Hepatocyte (in vitro differentiated cells): ENCODE data around the gene CHMP5. TPM values are rescaled to one million over a fixed set of nuclear protein-coding genes. Genes with fewer than 3 reads are reported as not detected.

Experiments
- DNase-seq: peaks from one replicate; pipeline ENCODE4 v3.0.0-alpha.2; 2016; ENCODE audit warnings: low spot score
- H2AFZ ChIP-seq: fragments of 200-600 bp; sonication (generic); 2 replicates; pipeline ENCODE4 v1.6.0; 2016; ENCODE audit warnings: antibody characterized with exemption, mild to moderate bottlenecking
- H3K27ac ChIP-seq: fragments of 200-600 bp; sonication (generic); 2 replicates; pipeline ENCODE4 v1.5.1; 2016; ENCODE audit warnings: mild to moderate bottlenecking
- H3K27me3 ChIP-seq: fragments of 200-600 bp; sonication (generic); 2 replicates; pipeline ENCODE4 v1.6.1; 2016
- H3K36me3 ChIP-seq: fragments of 200-600 bp; sonication (generic); replicated peaks from 2 replicates; pipeline ENCODE4 v1.5.1; 2016; ENCODE audit warnings: low read depth; ENCODE audit not compliant: insufficient read depth
- H3K4me1 ChIP-seq: fragments of 200-600 bp; sonication (generic); 2 replicates; pipeline ENCODE4 v1.5.1; 2016; ENCODE audit warnings: mild to moderate bottlenecking, moderate library complexity; ENCODE audit not compliant: insufficient read depth
- H3K4me2 ChIP-seq: fragments of 200-600 bp; sonication (generic); 2 replicates; pipeline ENCODE4 v1.6.0; 2016
- H3K4me3 ChIP-seq: fragments of 200-600 bp; sonication (generic); 2 replicates; pipeline ENCODE4 v1.5.1; 2016; ENCODE audit warnings: mild to moderate bottlenecking
- H3K79me2 ChIP-seq: fragments of 200-600 bp; sonication (generic); 2 replicates; pipeline ENCODE4 v1.6.0; 2017; ENCODE audit warnings: mild to moderate bottlenecking
- H3K9me2 ChIP-seq: fragments of 200-600 bp; sonication (generic); replicated peaks from 2 replicates; pipeline ENCODE4 v1.6.0; 2017; ENCODE audit warnings: mild to moderate bottlenecking; ENCODE audit not compliant: insufficient read depth
- H3K9me3 ChIP-seq: fragments of 200-600 bp; sonication (generic); 2 replicates; pipeline ENCODE4 v1.5.1; 2016; ENCODE audit warnings: low read depth, mild to moderate bottlenecking
- H4K20me1 ChIP-seq: fragments of 200-600 bp; sonication (generic); 2 replicates; pipeline ENCODE4 v1.6.0; 2016; ENCODE audit warnings: mild to moderate bottlenecking; ENCODE audit not compliant: insufficient read depth, poor library complexity, severe bottlenecking
- CTCF ChIP-seq: fragments of 200-600 bp; sonication (generic); IDR thresholded peaks from 2 replicates; pipeline ENCODE4 v1.5.1; 2016; ENCODE audit warnings: antibody characterized with exemption, mild to moderate bottlenecking; ENCODE audit not compliant: poor library complexity
- EZH2 ChIP-seq: fragments of 200-600 bp; sonication (generic); IDR thresholded peaks from 2 replicates; pipeline ENCODE4 v1.6.1; 2016; ENCODE audit warnings: antibody characterized with exemption, mild to moderate bottlenecking, borderline replicate concordance
- EZH2phosphoT487 ChIP-seq: fragments of 200-600 bp; sonication (generic); IDR thresholded peaks from one replicate; pipeline ENCODE4 v1.6.1; 2018; ENCODE audit warnings: antibody characterized with exemption, mild to moderate bottlenecking, low read depth, moderate library complexity; ENCODE audit not compliant: unreplicated experiment, severe bottlenecking
- WGBS: methylation state at CpG from one replicate; pipeline ENCODE4 v1.1.6; 2016; ENCODE audit warnings: low lambda C conversion rate; ENCODE audit errors: missing lambda C conversion rate; 5-methylcytosine and 5-hydroxymethylcytosine counted together
- polyA plus RNA-seq: library from polyadenylated mRNA; unstranded; fragments of >200 nt; fragmentation: Nextera tagmentation; extraction: Ambion mirVana; gene quantifications from 2 replicates; pipeline ENCODE4 v1.2.1, GENCODE V29; 2016
- total RNA-seq: library from RNA; depleted of rRNA; stranded (reverse); fragments of >200 nt; gene quantifications from 2 replicates; pipeline ENCODE4 v1.2.3, GENCODE V29; 2014

CHMP5 gene
- total and polyA plus RNA-seq, 2 experiments from 2014 or later, result 91.5 to 109 TPM

DNA sequence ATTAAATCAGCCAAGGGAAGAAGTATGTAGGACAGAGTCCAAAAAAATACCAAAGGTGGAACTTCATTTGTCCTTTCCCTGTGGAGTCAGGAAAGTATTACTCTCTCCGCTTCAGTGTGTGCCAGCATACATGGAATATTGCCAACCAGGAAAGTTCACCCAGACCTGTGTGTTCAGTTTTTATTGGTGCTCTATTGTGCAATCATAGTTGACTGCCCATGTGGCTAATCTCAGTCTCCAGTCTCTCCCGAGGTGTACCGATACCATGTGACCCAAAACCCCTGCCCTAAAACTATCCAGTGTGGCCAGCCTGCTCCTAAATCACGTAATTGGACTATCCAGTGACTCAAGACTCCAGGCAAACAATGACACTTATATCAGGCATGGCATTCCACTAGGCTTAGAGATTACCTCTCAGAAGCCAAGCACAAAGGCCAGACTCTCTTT is 64.3 kb downstream of the CHMP5 start:
- H3K9me2 ChIP-seq, result no peaks in the 10 kb centered on the region
- no peak overlapping the region for H2AFZ ChIP-seq
- WGBS, result 64% methylated on average over 4 of the region's 4 CpGs
- peak overlapping the region; percentile 87 for H3K27ac ChIP-seq
- peaks cover 8% of the 10 kb centered on the region for H3K4me1 ChIP-seq
- no peaks in the 10 kb centered on the region for H3K9me3 ChIP-seq
- H3K79me2 ChIP-seq, result no peaks in the 10 kb centered on the region
- H3K4me2 ChIP-seq, result no peak overlapping the region
- H3K27me3 ChIP-seq, result no peaks in the 10 kb centered on the region
- no peak overlapping the region for H3K4me3 ChIP-seq
- DNase-seq, result peak; percentile 75
- H3K36me3 ChIP-seq, result no peaks in the 10 kb centered on the region
- no peak for TF ChIP-seq CTCF
- no peak for TF ChIP-seq EZH2phosphoT487
- TF ChIP-seq EZH2, result no peak
- H4K20me1 ChIP-seq, result no peaks in the 10 kb centered on the region

DNA sequence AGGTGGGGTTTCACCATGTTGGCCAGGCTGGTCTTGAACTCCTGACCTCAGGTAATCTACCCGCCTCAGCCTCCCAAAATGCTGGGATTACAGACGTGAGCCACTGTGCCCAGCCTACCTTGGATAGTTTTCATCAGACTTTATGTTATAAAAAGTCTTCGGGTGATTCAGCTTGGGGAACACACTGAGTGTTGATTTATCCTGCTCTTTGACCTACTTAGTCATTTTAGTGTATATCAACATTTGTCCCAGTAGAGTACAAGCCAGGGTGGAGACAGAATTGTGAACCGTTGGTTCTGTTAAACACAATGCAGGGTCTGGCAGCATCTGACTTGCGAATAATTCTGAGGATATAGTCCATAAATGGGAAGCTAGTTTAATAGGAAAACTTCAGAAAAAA is 65.1 kb downstream of the CHMP5 start:
- no peak overlapping the region for H3K4me3 ChIP-seq
- no peak overlapping the region for H2AFZ ChIP-seq
- H3K36me3 ChIP-seq, result no peaks in the 10 kb centered on the region
- no peaks in the 10 kb centered on the region for H3K27me3 ChIP-seq
- H4K20me1 ChIP-seq, result no peaks in the 10 kb centered on the region
- TF ChIP-seq EZH2phosphoT487, result no peak
- no peak for TF ChIP-seq EZH2
- no peak for TF ChIP-seq CTCF
- peak overlapping the region; percentile 87 for H3K27ac ChIP-seq
- H3K79me2 ChIP-seq, result no peaks in the 10 kb centered on the region
- no peaks in the 10 kb centered on the region for H3K9me3 ChIP-seq
- H3K4me2 ChIP-seq, result no peak overlapping the region
- H3K9me2 ChIP-seq, result no peaks in the 10 kb centered on the region
- WGBS, result 85% methylated on average over 5 of the region's 5 CpGs
- peak; percentile 20 for DNase-seq
- peaks cover 8% of the 10 kb centered on the region for H3K4me1 ChIP-seq

DNA sequence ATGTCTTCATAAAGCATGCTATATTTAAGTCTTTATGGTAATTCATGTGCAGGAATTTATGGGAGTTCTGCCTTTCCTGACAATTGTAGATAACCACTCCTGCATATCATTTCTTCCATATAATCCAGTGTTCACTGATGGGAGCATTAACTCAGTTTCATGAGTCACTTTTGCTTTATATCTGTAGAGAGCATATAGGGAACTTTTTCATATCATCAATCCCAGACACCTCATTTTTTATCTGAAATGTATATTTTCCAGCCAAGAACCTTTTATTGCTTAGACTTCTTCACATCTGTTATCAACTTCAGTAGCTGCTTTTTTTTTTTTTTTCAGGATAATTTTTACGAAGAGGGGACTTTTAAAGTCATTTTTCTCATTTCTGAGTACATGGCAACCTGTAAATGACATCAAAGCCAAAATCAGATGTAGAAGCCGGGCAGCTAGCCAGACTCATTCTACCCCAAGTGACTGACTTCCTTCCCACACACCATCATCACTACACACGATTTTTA is 66.6 kb downstream of the CHMP5 start:
- Histone ChIP-seq H3K4me3 (no peak overlapping the region), H3K9me3 (no peaks in the 10 kb centered on the region), H2AFZ (no peak overlapping the region), H3K27ac (no peak overlapping the region), H3K4me2 (no peak overlapping the region), H4K20me1 (no peaks in the 10 kb centered on the region), H3K27me3 (no peaks in the 10 kb centered on the region), H3K36me3 (no peaks in the 10 kb centered on the region), H3K9me2 (no peaks in the 10 kb centered on the region), H3K4me1 (peaks cover 8% of the 10 kb centered on the region), H3K79me2 (no peaks in the 10 kb centered on the region)
- TF ChIP-seq CTCF (no peak), EZH2phosphoT487 (no peak), EZH2 (no peak)
- DNase-seq, result no peak
- 56% methylated on average over 3 of the region's 3 CpGs for WGBS

Other genes starting within 250 kb of the CHMP5 start
- 171 and 185 TPM in 2 replicates for gene DNAJA1, start 239.8 kb upstream of the CHMP5 start, total RNA-seq
- gene DNAJA1, start 239.8 kb upstream of the CHMP5 start, polyA plus RNA-seq, result 163 and 173 TPM in 2 replicates
- 21.8 and 25.1 TPM in 2 replicates for gene SMU1, start 188.4 kb upstream of the CHMP5 start, total RNA-seq
- gene SMU1, start 188.4 kb upstream of the CHMP5 start, polyA plus RNA-seq, result 15.8 and 17.8 TPM in 2 replicates
- 76.3 and 78.3 TPM in 2 replicates for gene B4GALT1, start 97.7 kb upstream of the CHMP5 start, total RNA-seq
- gene B4GALT1, start 97.7 kb upstream of the CHMP5 start, polyA plus RNA-seq, result 45.6 and 63.9 TPM in 2 replicates
- not detected in 2 replicates for gene SPINK4, start 24.9 kb upstream of the CHMP5 start, total RNA-seq
- gene SPINK4, start 24.9 kb upstream of the CHMP5 start, polyA plus RNA-seq, result 2.2 TPM in 1 of 2 replicates, not detected in the other
- 94.8 and 103 TPM in 2 replicates for gene BAG1, start 341 bp upstream of the CHMP5 start, total RNA-seq
- gene BAG1, start 341 bp upstream of the CHMP5 start, polyA plus RNA-seq, result 78.5 and 99.3 TPM in 2 replicates
- 18.5 and 21.8 TPM in 2 replicates for gene NFX1, start 25.5 kb downstream of the CHMP5 start, total RNA-seq
- 19.5 and 22.4 TPM in 2 replicates for gene NFX1, start 25.5 kb downstream of the CHMP5 start, polyA plus RNA-seq
- 8.5 and 11.2 TPM in 2 replicates for gene AQP7, start 137.5 kb downstream of the CHMP5 start, total RNA-seq
- gene AQP7, start 137.5 kb downstream of the CHMP5 start, polyA plus RNA-seq, result 11.6 and 16.6 TPM in 2 replicates
- 97.1 and 101 TPM in 2 replicates for gene AQP3, start 182.5 kb downstream of the CHMP5 start, total RNA-seq
- 99.3 and 123 TPM in 2 replicates for gene AQP3, start 182.5 kb downstream of the CHMP5 start, polyA plus RNA-seq
- gene NOL6, start 208.9 kb downstream of the CHMP5 start, total RNA-seq, result 19.3 and 21.9 TPM in 2 replicates
- gene NOL6, start 208.9 kb downstream of the CHMP5 start, polyA plus RNA-seq, result 20.6 and 24.1 TPM in 2 replicates